ENCODE data around the gene MCC.

- TF ChIP-seq CTCF (IDR thresholded peaks at IDR 0.05) (no peak), FOXP1 (CRISPR knock-in tag; IDR thresholded peaks at IDR 0.05; ENCODE audit: borderline replicate concordance) (no peak), FOXP4 (CRISPR knock-in tag; IDR thresholded peaks at IDR 0.05) (no peak), JUN (CRISPR knock-in tag; IDR thresholded peaks at IDR 0.05) (no peak), USF2 (CRISPR knock-in tag; IDR thresholded peaks at IDR 0.05) (no peak), SP1 (CRISPR knock-in tag; conservative IDR thresholded peaks at IDR 0.05) (no peak), ELF4 (CRISPR knock-in tag; IDR thresholded peaks at IDR 0.05; ENCODE audit: low read depth) (no peak), KAT7 (CRISPR knock-in tag; IDR thresholded peaks at IDR 0.05; ENCODE audit: borderline replicate concordance) (no peak)
- TF ChIP-seq, protein P1, sequence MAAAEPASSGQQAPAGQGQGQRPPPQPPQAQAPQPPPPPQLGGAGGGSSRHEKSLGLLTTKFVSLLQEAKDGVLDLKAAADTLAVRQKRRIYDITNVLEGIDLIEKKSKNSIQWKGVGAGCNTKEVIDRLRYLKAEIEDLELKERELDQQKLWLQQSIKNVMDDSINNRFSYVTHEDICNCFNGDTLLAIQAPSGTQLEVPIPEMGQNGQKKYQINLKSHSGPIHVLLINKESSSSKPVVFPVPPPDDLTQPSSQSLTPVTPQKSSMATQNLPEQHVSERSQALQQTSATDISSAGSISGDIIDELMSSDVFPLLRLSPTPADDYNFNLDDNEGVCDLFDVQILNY (CRISPR knock-in tag; IDR thresholded peaks at IDR 0.05), result no peak
- TF ChIP-seq, protein P2, sequence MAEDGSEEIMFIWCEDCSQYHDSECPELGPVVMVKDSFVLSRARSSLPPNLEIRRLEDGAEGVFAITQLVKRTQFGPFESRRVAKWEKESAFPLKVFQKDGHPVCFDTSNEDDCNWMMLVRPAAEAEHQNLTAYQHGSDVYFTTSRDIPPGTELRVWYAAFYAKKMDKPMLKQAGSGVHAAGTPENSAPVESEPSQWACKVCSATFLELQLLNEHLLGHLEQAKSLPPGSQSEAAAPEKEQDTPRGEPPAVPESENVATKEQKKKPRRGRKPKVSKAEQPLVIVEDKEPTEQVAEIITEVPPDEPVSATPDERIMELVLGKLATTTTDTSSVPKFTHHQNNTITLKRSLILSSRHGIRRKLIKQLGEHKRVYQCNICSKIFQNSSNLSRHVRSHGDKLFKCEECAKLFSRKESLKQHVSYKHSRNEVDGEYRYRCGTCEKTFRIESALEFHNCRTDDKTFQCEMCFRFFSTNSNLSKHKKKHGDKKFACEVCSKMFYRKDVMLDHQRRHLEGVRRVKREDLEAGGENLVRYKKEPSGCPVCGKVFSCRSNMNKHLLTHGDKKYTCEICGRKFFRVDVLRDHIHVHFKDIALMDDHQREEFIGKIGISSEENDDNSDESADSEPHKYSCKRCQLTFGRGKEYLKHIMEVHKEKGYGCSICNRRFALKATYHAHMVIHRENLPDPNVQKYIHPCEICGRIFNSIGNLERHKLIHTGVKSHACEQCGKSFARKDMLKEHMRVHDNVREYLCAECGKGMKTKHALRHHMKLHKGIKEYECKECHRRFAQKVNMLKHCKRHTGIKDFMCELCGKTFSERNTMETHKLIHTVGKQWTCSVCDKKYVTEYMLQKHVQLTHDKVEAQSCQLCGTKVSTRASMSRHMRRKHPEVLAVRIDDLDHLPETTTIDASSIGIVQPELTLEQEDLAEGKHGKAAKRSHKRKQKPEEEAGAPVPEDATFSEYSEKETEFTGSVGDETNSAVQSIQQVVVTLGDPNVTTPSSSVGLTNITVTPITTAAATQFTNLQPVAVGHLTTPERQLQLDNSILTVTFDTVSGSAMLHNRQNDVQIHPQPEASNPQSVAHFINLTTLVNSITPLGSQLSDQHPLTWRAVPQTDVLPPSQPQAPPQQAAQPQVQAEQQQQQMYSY (CRISPR knock-in tag; IDR thresholded peaks at IDR 0.05), result no peak
- TF ChIP-seq, protein P3, sequence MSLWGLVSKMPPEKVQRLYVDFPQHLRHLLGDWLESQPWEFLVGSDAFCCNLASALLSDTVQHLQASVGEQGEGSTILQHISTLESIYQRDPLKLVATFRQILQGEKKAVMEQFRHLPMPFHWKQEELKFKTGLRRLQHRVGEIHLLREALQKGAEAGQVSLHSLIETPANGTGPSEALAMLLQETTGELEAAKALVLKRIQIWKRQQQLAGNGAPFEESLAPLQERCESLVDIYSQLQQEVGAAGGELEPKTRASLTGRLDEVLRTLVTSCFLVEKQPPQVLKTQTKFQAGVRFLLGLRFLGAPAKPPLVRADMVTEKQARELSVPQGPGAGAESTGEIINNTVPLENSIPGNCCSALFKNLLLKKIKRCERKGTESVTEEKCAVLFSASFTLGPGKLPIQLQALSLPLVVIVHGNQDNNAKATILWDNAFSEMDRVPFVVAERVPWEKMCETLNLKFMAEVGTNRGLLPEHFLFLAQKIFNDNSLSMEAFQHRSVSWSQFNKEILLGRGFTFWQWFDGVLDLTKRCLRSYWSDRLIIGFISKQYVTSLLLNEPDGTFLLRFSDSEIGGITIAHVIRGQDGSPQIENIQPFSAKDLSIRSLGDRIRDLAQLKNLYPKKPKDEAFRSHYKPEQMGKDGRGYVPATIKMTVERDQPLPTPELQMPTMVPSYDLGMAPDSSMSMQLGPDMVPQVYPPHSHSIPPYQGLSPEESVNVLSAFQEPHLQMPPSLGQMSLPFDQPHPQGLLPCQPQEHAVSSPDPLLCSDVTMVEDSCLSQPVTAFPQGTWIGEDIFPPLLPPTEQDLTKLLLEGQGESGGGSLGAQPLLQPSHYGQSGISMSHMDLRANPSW (CRISPR knock-in tag; conservative IDR thresholded peaks at IDR 0.05; ENCODE audit: low read depth), result no peak
- TF ChIP-seq, protein P4, sequence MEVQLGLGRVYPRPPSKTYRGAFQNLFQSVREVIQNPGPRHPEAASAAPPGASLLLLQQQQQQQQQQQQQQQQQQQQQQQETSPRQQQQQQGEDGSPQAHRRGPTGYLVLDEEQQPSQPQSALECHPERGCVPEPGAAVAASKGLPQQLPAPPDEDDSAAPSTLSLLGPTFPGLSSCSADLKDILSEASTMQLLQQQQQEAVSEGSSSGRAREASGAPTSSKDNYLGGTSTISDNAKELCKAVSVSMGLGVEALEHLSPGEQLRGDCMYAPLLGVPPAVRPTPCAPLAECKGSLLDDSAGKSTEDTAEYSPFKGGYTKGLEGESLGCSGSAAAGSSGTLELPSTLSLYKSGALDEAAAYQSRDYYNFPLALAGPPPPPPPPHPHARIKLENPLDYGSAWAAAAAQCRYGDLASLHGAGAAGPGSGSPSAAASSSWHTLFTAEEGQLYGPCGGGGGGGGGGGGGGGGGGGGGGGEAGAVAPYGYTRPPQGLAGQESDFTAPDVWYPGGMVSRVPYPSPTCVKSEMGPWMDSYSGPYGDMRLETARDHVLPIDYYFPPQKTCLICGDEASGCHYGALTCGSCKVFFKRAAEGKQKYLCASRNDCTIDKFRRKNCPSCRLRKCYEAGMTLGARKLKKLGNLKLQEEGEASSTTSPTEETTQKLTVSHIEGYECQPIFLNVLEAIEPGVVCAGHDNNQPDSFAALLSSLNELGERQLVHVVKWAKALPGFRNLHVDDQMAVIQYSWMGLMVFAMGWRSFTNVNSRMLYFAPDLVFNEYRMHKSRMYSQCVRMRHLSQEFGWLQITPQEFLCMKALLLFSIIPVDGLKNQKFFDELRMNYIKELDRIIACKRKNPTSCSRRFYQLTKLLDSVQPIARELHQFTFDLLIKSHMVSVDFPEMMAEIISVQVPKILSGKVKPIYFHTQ (CRISPR knock-in tag; IDR thresholded peaks at IDR 0.05), result no peak
- TF ChIP-seq, protein P5, sequence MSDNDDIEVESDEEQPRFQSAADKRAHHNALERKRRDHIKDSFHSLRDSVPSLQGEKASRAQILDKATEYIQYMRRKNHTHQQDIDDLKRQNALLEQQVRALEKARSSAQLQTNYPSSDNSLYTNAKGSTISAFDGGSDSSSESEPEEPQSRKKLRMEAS (CRISPR knock-in tag; IDR thresholded peaks at IDR 0.05), result no peak
- TF ChIP-seq, protein P6, sequence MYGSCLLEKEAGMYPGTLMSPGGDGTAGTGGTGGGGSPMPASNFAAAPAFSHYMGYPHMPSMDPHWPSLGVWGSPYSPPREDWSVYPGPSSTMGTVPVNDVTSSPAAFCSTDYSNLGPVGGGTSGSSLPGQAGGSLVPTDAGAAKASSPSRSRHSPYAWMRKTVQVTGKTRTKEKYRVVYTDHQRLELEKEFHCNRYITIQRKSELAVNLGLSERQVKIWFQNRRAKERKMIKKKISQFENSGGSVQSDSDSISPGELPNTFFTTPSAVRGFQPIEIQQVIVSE (CRISPR knock-in tag; IDR thresholded peaks at IDR 0.05; ENCODE audit: borderline replicate concordance), result no peak
These were observed 419.7 kb downstream of the MCC start for GRCh38 chr5:113068559-113068958.
